ENCODE data around the gene FOXN3.
"Not testable (repeated sequence)": the region's sequence is repeated elsewhere in the genome, so short reads cannot be mapped to it uniquely, and the experiment has no call there.

FOXN3 gene

DNA sequence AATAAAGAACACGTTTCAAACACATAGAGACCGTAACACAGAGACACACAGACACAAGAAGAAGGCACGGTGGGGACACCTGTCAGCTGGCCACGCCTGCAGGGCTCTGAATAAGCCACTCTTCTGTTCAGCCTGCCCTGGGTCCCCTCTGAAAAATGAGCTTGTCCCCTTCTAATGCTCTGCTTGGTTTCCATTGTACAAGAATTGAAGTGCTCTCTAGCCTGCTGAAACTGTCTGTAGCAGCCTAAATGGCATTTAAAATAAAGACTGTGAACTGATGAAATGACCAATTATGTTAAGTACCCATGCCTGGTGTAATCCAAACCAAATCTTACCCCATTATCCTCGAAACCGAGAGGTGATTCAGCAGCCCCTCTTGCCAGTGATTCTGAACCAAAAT is 139.8 kb downstream of the FOXN3 start:
- DNase-seq (no peak), ATAC-seq (no peak)

DNA sequence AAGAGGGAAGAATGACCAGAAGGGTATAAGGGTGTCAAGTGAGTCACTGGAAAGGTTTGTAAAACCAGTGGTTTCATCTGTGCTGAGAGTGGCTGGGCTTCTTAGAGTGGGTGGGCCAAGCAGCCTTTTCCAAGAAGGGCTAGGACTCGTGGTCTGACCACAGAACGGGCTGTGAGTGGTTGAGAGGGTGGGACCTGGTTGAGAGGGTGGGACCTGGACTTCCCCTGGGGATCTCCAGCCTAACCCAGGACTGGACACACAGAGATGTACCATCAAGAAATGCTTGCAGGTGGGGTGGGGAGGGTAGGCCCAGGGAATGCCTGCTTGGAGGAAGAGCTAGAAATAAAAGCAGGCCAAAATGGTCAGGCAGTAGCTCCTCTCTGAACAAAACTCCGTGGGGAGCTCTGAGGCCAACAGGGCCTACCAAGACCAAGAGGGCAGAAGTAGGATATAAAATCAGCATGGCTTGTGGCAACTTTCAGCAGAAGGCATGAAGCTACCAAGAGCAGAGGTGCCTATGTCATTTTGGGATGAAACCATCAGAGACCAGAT is 140.5 kb downstream of the FOXN3 start:
- ATAC-seq (peak; percentile 99), DNase-seq (peak; percentile 92)

DNA sequence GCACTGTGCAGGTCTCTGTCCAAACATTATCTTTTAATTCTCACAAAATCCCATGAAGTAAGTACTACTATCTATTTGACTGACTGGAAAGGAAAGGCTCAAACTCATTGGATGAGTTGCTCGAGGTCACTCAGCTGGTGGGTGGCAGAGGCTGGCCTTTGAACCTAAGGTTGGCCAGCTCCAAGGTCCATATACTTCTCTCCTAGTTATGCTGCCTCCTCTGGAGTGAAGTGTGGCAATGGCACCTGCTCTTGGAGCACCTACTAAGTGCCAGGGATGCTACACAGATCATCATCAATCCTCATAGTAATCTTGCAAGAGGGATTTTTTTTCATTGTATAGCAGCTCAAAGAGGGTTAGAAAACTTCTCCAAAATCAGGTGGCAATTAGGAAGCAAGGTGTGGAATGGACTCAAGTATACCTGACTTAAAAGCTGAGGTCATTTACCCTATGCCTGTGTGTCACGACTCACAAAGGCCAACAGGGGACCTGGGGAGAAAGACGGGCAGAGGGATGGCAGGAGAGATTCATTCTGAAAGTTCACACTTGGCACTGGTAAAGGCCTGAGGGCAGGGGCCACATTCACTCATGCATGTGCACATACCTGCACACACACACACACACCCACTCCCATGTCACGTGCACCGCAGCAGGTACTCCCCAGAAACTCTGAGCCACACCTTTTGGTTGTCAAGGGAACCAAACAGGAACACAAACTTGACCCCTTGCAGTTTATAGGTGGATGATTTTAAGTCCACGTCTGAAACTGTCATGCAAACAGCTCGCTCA is 146.4 kb downstream of the FOXN3 start:
- no peak for ATAC-seq
- no peak for DNase-seq

DNA sequence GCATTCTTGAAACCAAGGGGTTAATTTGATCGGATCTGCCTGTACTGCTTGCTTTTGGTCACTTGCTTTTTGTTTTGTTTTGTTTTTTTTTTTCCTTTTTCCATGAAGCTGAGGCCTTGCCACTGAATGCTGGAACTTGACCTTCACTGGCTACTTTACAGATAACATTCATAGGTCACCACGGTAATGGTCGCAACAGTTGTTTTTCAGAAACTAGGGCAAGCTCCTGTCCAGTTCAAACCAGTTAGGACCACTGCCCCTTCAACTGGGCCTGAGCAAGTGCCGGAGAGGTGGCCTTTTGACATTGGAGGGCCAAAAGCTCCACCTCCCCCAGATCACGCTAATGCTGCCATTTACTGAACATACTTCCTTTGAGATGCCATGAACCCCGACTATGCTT is 147.6 kb downstream of the FOXN3 start:
- no peak for DNase-seq
- ATAC-seq = no peak

GRCh38 chr14:89268514-89268913 is 148.5 kb downstream of the FOXN3 start:
- ATAC-seq (no peak), DNase-seq (no peak)

- no peak for ATAC-seq
- DNase-seq = no peak
These were observed 149.4 kb downstream of the FOXN3 start for GRCh38 chr14:89267656-89268055.

DNA sequence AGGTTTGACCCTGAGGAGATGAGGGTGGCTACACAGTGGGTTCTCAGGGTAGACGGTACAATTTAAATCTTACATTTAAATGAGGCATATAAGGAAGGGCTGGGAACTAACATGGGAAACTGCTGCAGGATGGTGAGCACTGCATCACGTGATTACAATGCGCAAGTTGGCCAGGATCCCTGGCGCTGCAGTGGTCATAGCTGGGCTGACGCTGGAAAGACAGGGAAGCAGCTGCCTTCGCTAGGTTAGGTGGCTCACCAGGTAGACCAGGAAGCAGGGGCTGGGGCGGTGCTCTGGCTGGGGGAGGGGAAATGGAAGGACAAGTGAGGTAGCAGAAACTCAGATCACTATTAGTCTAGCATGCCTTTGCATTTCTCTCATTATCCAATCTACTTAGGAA is 149.9 kb downstream of the FOXN3 start:
- no peak for ATAC-seq
- DNase-seq = no peak

DNA sequence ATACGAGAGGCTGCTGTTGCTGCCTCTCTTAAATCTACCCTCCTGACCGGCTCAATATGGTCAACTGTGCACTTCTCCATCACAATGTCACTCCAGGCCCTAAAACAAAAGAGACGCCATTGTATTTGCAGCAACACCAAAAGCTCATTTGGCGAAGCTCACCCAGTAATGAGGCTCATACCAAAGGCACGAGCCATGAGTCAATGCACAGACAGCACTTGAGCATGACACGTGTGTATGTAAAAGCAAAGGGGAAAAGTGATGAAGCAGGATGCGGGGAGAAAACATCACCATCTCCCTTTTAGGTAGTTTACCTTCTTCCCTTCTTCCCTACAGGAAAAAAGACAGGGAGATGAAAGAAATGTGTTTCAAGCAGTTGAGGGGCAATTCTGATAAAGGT is 150.3 kb downstream of the FOXN3 start:
- DNase-seq (no peak), ATAC-seq (peak; percentile 29)

DNA sequence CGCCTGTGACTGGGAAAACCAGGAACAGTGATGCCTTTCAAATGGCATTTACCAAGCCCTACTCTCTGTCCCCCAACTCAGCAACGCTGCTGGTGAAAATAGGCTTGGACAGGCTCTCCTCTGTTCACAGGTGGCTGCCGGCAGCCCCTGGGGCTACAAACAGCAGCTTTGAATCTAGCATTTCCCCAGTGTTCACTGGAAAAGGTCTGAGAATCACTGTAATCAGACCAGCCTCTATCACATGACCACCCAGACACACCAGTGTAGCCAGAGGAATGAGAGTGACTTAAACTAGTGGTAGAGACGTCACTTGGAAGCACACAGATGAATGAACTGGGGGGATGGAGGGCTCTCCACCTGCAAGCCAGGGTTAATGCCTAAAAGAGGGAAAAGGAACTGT is 151.8 kb downstream of the FOXN3 start:
- DNase-seq (no peak), ATAC-seq (no peak)

DNA sequence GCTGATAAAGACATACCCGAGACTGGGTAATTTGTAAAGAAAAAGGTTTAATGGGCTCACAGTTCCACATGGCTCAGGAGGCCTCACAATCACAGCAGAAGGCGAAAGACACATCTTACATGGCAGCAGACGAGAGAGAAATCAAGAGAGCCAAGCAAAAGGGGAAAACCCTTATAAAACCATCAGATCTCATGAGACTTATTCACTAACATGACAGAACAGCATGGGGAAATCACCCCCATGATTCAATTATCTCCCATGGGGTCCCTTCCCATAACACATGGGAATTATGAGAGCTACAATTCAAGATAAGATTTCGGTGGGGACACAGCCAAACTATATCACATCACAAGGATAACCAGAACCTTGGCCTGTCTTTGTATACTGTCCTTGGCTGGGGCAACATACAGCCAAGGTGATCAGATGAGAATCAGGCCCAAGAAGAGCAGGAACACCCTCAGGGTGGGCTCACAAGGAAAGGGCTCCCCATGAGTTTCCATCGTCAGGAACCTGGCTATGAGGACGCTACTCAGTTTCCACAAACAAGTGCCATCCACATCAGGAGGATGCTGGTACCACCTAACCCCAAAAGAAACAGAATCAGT is 152.7 kb downstream of the FOXN3 start:
- peak; percentile 77 for ATAC-seq
- no peak for DNase-seq

GRCh38 chr14:89262041-89262440 is 155.0 kb downstream of the FOXN3 start:
- no peak for DNase-seq
- no peak for ATAC-seq

DNA sequence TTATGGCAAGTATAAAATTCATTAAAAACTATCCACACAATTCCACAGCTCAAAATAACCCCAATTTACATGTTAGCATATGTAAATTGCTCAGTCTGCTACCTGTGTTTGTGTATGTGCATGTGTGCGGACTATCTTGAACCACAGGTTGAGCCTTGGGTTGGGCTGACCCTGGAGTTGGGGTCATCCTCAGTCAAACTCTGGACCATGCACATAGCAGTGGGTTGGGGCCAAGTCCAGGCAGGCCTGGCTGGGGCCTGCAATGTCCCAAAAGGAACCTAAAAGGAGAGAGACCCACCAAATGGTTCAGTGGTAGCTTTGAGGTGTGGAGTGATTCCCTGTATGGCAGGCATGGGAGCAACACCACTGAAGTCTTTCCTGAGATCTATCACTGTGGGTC is 156.1 kb downstream of the FOXN3 start:
- DNase-seq (no peak), ATAC-seq (no peak)

- DNase-seq (no peak), ATAC-seq (no peak)
These were observed 157.0 kb downstream of the FOXN3 start for GRCh38 chr14:89259951-89260609.

DNA sequence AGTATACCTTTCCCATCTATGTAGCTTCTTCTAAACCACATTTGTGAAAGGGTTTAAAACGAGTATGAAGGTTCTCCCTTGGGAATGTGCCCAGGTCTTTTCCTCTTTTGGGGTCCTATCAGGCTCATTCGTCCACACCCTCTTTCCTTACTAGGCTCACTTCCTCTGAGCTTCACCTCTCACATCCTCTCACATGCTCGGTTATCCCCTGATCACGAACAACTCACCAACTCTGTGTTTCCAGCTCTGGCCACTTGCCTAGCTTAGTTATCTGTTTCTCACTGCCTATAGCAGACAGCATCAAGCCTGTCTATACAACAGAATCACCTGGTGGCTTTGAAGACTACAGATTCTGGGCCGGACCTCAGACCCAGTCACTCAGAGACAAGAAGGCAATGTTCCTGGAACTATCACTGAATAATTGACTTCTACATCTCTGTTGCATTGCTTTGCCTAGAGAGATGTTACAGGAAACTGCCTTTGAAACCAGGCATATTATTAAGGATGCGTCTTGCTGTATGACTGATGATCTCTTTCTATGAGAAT is 158.2 kb downstream of the FOXN3 start:
- ATAC-seq (no peak), DNase-seq (no peak)

GRCh38 chr14:89256951-89257350 is 160.1 kb downstream of the FOXN3 start:
- DNase-seq = no peak

DNA sequence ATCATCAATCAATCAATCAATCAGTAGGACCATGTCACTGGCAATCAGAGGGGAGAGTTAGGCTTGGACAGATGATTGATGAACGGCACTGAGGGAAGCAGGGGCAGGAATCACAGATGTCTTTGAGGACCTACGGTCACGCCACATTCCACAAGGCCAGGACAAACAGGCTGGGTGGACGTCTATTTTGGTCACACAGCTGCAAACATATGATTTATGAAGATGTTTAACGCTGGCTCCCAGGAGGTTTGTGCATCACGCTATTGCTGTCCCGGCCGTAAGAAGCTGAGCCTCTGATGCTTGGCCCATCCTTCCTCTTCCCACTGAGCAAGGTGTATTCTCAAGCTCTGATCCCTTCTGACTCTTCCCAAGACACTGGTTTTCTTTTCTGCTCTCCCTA is 160.8 kb downstream of the FOXN3 start:
- ATAC-seq = no peak
- DNase-seq = no peak

More at GRCh38 chr14:89256951-89257350, 160.1 kb downstream of the FOXN3 start:
- ATAC-seq = no peak

DNA sequence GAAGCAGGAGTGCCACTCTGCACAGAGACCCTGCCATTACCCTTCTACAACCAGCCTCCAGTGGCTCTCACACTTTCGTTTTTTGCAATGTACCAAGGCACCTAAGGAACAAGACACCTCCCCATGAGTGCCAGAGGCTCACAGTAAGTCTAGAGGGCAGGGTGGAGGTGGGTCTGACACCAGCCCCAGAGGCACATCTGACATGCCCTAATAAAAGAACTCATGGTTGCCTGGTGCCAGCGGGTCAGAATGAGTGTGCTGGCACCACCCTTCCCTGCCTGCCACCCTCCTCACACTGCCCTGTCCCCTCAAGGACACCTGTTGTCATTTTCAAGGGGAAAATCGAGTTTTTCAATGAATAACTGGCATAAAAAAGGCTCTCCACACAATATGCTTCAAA is 161.2 kb downstream of the FOXN3 start:
- no peak for ATAC-seq
- no peak for DNase-seq

- ATAC-seq = no peak
These were observed 162.0 kb downstream of the FOXN3 start for GRCh38 chr14:89255012-89255411.

GRCh38 chr14:89254166-89254909 is 162.7 kb downstream of the FOXN3 start:
- DNase-seq = no peak
- ATAC-seq = no peak

More at GRCh38 chr14:89255012-89255411, 162.0 kb downstream of the FOXN3 start:
- DNase-seq = no peak

DNA sequence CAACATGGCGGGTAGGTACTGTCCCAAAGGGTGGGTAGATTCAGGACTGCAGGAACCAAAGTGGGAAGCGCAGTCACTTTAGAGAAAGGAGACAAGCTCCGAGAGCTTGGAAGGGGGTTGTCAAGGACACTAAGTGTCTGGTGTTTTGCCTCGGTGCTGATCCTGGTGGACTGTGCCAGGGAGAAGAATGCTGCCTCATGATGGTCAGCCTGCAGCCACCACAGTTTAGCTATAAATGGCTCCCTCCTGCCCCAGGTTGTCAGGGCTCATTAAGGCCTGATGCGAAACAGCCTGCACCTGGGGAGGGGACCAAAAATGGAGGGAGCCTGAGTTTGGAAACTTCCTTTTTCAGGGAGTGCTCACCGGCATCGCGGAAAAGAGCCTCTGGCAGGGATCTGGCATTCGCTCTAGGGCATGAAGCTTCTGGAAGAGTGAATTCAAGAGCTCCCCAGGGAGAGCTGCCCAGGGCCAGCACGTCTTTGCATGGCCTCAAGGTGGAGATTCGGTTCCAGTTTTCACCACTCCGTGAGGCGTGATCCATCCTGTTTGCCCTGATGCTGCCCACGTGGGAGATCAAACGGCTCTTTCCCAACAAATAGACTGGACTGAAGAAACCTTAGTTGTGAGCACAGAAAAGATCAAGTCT is 164.0 kb downstream of the FOXN3 start:
- ATAC-seq (no peak), DNase-seq (no peak)

- DNase-seq (no peak), ATAC-seq (no peak)
These were observed 166.0 kb downstream of the FOXN3 start for GRCh38 chr14:89251061-89251460.

DNA sequence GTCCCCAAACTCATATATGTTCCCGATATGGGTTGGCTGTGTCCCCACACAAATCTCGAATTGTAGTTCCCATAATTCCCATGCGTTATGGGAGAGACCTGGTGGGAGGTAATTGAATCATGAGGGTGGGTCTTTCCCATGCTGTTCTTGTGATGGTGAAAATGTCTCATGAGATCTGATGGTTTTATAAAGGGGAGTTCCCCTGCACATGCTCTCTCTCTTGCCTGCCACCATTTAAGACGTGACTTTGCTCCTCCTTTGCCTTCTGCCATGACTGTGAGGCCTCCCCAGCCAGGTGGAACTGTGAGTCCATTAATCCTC is 166.4 kb downstream of the FOXN3 start:
- DNase-seq, ATAC-seq: not testable (repeated sequence)
